Right lobe of liver (tissue), 4 donors: ENCODE measurements around the gene MOB2.

Source experiments
- POLR2A ChIP-seq: fragments of 450-650 bp; IDR thresholded peaks from one replicate; pipeline ENCODE4 v1.6.1; 2017; ENCODE audit warnings: antibody characterized with exemption, mild to moderate bottlenecking
- TF ChIP-seq, protein P1 (sequence below), 4 donors: fragments of 200-600 bp in 3 of 4; fragments of 450-650 bp in 1 of 4; IDR thresholded peaks; one replicate each; pipeline versions ENCODE4 v1.5.1 to v1.8.0; 2016 to 2022; ENCODE audit warnings: antibody characterized with exemption in 4 of 4, mild to moderate bottlenecking in 2 of 4
- donor health status: DM: no; HTN: no; CAD: no.
- donor health status: DM: no; HTN: no; CAD: no.
- donor health status: DM: no; HTN: yes; CAD: no.

DNA sequence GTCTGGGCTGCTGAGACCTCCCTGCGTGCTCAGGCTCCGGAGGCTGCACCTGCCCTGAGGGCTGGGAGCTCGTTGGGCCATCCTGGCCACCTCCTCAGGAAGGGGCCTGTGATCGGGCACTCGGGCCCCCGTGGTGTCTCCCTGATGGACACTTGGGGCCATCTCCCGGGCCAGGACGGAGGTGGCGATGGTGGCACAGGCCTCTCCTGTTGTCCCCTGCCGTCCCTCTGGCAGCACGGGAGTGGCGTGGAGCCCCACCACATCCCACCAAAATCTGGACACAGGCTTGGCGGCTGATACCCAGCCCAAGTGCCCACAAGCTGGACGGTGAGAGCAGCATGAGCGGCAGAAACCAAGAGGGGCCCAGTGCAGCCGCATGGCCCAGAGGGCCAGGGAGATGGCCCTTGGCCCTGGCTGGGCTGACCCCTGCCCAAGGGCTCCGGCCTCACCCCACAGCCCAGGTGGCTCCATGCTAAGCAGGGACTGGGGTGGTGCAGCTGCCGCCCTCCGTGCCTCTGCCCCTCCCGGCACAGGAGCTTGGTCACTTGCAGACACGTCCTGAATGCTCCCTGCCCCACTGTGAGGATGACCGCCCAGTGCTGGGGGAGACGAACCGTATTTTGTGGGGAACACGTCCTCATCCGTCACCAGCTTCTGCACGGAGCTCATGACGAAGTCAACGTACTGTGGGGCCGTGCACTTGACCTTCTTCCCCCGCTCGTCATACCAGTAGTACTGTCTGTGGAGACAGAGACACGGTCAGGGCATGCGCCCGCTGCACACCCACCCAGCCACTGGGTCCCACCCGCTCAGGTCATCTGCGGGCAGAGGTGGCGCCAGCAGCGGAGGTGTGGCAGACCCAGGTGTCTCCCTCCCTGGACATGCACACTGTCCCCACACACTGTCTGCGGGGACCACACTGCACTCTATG, 15.6 kb downstream of the MOB2 start:
- no peak for TF ChIP-seq POLR2A
- TF ChIP-seq, protein P1, sequence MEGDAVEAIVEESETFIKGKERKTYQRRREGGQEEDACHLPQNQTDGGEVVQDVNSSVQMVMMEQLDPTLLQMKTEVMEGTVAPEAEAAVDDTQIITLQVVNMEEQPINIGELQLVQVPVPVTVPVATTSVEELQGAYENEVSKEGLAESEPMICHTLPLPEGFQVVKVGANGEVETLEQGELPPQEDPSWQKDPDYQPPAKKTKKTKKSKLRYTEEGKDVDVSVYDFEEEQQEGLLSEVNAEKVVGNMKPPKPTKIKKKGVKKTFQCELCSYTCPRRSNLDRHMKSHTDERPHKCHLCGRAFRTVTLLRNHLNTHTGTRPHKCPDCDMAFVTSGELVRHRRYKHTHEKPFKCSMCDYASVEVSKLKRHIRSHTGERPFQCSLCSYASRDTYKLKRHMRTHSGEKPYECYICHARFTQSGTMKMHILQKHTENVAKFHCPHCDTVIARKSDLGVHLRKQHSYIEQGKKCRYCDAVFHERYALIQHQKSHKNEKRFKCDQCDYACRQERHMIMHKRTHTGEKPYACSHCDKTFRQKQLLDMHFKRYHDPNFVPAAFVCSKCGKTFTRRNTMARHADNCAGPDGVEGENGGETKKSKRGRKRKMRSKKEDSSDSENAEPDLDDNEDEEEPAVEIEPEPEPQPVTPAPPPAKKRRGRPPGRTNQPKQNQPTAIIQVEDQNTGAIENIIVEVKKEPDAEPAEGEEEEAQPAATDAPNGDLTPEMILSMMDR (IDR thresholded peaks at IDR 0.05), result no peak
